Endothelial cell (in vitro differentiated cells): ENCODE measurements around the gene HMG20A. TPM values are rescaled to one million over a fixed set of nuclear protein-coding genes. Genes with fewer than 3 reads are reported as not detected.

Experiments used
- DNase-seq: peaks from one replicate; pipeline ENCODE4 v3.0.0; 2021; ENCODE audit warnings: low spot score
- H3K27ac Mint-ChIP-seq: one replicate; pipeline ENCODE4 v1.8.0; 2021; ENCODE audit warnings: mixed read lengths, inconsistent platforms; ENCODE audit not compliant: unreplicated experiment
- H3K27me3 Mint-ChIP-seq: one replicate; pipeline ENCODE4 v1.8.0; 2021; ENCODE audit warnings: mild to moderate bottlenecking, moderate library complexity, mixed read lengths, inconsistent platforms; ENCODE audit not compliant: unreplicated experiment
- H3K36me3 Mint-ChIP-seq: one replicate; pipeline ENCODE4 v1.8.0; 2021; ENCODE audit warnings: mild to moderate bottlenecking, low read depth, mixed read lengths, inconsistent platforms; ENCODE audit not compliant: unreplicated experiment
- H3K4me1 Mint-ChIP-seq: one replicate; pipeline ENCODE4 v1.8.0; 2021; ENCODE audit warnings: mild to moderate bottlenecking, mixed read lengths, inconsistent platforms; ENCODE audit not compliant: unreplicated experiment
- H3K4me3 Mint-ChIP-seq: one replicate; pipeline ENCODE4 v1.8.0; 2021; ENCODE audit warnings: mild to moderate bottlenecking, mixed read lengths, inconsistent platforms; ENCODE audit not compliant: unreplicated experiment
- H3K9me3 Mint-ChIP-seq: one replicate; pipeline ENCODE4 v1.8.0; 2021; ENCODE audit warnings: mixed read lengths, inconsistent platforms; ENCODE audit not compliant: unreplicated experiment
- total RNA-seq: library from RNA; stranded (reverse); fragmentation: NEBNext Ultra II Directional; extraction: Animal tissue kit (Norgen Biotek cat#: 25700); gene quantifications from one replicate; pipeline ENCODE4 v1.2.1, GENCODE V29; 2021; ENCODE audit not compliant: unreplicated experiment
- TF ChIP-seq, protein P1 (sequence below): fragments of 200-600 bp; sonication (generic); IDR thresholded peaks from one replicate; pipeline ENCODE4 v1.5.0; 2021; ENCODE audit warnings: antibody characterized with exemption; ENCODE audit not compliant: unreplicated experiment

HMG20A gene
- total RNA-seq, 1 donor from 2014 or later = 111 TPM

DNA sequence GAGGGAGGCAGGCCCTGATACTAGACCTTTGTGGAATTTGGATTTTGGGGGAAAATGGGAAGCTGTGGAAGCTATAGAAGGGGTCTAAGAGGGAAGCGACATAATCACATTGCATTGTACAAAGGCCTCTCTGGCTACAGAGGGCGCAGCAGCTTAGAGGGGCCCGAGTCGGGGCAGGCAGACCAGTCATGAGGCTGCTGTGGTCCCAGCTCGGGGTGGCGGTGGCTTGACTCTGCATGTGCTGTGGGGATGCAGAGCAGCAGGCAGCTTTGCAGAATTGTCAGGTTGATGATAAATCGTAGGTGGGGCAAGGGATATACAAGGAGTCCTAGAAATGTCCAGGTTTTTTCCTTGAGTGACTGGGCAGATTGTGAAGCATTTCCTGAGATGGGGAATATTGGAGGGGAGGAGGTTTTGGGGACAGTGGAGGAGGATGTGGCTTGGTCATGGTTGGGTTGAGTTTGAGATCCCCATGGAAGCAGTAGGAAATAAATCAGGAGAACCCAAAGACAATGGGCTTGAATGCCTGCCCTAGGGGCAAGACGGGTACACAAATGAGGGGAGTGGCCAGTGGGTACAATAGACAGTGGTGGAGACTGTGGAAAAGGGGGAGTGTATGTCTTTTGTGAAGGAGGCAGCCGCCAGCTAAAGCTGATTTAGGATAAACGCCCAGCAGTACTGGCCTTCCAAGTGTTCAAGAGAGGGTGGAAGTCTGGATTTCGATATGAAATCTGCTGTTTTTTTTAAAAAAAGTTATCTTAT lies 94.1 kb downstream of the HMG20A start:
- no peak overlapping the region for H3K27ac Mint-ChIP-seq
- no peak overlapping the region for H3K4me3 Mint-ChIP-seq
- H3K9me3 Mint-ChIP-seq = no peaks in the 10 kb centered on the region
- TF ChIP-seq, protein P1, sequence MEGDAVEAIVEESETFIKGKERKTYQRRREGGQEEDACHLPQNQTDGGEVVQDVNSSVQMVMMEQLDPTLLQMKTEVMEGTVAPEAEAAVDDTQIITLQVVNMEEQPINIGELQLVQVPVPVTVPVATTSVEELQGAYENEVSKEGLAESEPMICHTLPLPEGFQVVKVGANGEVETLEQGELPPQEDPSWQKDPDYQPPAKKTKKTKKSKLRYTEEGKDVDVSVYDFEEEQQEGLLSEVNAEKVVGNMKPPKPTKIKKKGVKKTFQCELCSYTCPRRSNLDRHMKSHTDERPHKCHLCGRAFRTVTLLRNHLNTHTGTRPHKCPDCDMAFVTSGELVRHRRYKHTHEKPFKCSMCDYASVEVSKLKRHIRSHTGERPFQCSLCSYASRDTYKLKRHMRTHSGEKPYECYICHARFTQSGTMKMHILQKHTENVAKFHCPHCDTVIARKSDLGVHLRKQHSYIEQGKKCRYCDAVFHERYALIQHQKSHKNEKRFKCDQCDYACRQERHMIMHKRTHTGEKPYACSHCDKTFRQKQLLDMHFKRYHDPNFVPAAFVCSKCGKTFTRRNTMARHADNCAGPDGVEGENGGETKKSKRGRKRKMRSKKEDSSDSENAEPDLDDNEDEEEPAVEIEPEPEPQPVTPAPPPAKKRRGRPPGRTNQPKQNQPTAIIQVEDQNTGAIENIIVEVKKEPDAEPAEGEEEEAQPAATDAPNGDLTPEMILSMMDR = no peak
- no peaks in the 10 kb centered on the region for H3K36me3 Mint-ChIP-seq
- H3K4me1 Mint-ChIP-seq = peaks cover 20% of the 10 kb centered on the region
- no peak for DNase-seq
- peaks cover 4% of the 10 kb centered on the region for H3K27me3 Mint-ChIP-seq

DNA sequence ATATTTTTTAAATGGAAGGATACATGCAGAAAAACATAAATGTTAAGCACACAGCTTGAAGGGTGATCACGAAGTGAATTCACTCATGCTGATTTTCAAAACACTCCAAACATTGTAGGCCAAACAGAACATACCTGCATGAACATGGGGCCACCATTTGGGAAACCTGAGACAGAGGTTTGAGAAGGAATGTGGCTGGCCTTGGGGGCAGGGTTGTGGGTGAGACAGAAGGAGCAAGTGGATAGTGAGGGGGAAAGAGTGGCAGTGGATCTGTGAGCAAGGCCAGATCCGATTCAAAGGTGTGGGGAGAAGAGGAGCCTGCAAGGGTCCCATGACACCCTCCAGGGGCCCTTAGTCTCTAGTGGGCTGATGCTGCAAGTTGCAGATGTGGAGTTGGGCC lies 94.9 kb downstream of the HMG20A start:
- Mint-ChIP-seq H3K36me3 (no peaks in the 10 kb centered on the region), H3K4me3 (peak overlapping the region; percentile 49), H3K9me3 (no peaks in the 10 kb centered on the region), H3K4me1 (peaks cover 16% of the 10 kb centered on the region), H3K27me3 (peaks cover 4% of the 10 kb centered on the region), H3K27ac (no peak overlapping the region)
- TF ChIP-seq, protein P1 = no peak
- DNase-seq = no peak

DNA sequence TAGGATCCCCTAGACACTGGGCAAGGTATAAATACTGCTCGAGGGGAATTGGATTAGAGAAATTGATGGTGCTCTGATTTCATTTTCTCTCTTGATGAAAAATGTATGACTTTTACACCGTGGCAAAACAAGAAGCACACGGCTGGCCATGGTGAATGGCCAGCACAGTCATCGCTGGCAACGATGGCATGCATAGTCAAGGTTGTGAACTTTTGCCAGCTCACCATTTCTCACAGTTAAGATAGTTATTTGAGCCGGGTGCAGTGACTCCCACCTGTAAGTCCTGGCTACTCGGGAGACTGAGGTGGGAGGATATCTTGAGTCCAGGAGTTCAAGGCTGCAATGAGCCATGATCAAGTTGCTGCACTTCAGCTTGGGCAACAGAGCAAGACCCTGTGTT lies 95.4 kb downstream of the HMG20A start:
- H3K9me3 Mint-ChIP-seq = no peaks in the 10 kb centered on the region
- no peak overlapping the region for H3K4me3 Mint-ChIP-seq
- H3K4me1 Mint-ChIP-seq = peaks cover 11% of the 10 kb centered on the region
- peaks cover 4% of the 10 kb centered on the region for H3K27me3 Mint-ChIP-seq
- no peak for DNase-seq
- no peaks in the 10 kb centered on the region for H3K36me3 Mint-ChIP-seq
- TF ChIP-seq, protein P1 = no peak
- no peak overlapping the region for H3K27ac Mint-ChIP-seq

DNA sequence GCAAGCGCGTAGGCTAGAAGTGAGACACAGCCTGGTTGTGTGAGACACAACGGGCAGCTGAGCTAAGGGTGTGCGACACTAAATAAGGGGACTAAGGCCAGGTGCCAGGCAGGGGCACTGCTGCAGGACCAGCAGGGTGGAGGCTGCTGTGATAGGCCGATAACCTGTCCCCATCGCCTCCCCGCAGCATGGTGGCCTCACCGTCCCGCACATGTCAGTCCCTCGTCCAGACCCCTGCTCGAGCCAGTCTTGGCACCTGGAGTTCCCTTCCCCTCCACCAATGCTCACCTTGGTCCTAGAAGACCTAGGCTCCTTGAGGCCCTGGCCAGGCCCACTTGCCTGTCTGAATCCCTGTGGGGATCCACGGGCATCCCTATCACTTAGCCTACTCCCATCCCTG lies 96.1 kb downstream of the HMG20A start:
- Mint-ChIP-seq H3K9me3 (no peaks in the 10 kb centered on the region), H3K36me3 (no peaks in the 10 kb centered on the region), H3K4me3 (no peak overlapping the region), H3K4me1 (peaks cover 9% of the 10 kb centered on the region), H3K27me3 (peaks cover 4% of the 10 kb centered on the region), H3K27ac (no peak overlapping the region)
- TF ChIP-seq, protein P1 = no peak
- no peak for DNase-seq

DNA sequence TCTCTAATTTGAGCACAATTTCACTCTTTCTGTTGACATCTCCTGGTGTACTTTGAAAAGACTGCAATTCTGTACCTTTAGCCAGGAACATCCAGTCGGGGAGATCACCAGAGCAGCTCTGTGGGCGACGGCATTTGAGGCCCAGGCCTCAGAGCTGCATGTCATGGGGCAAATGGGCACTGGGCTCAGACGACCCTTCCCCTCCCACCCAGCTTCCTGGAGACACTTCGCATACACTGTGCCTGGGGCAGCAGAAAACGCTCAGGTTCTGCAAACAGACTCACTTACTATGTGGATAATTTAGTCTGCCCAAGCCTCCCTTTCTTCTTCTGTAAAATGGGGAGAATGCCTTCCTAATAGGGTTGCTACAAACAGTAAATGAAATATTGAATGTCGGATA lies 96.9 kb downstream of the HMG20A start:
- Mint-ChIP-seq H3K27ac (no peak overlapping the region), H3K36me3 (no peaks in the 10 kb centered on the region), H3K4me3 (no peak overlapping the region), H3K27me3 (peaks cover 4% of the 10 kb centered on the region), H3K4me1 (peaks cover 9% of the 10 kb centered on the region), H3K9me3 (no peaks in the 10 kb centered on the region)
- TF ChIP-seq, protein P1 = no peak
- no peak for DNase-seq
